ENCODE results near the gene UNK.

Gene UNK

DNA sequence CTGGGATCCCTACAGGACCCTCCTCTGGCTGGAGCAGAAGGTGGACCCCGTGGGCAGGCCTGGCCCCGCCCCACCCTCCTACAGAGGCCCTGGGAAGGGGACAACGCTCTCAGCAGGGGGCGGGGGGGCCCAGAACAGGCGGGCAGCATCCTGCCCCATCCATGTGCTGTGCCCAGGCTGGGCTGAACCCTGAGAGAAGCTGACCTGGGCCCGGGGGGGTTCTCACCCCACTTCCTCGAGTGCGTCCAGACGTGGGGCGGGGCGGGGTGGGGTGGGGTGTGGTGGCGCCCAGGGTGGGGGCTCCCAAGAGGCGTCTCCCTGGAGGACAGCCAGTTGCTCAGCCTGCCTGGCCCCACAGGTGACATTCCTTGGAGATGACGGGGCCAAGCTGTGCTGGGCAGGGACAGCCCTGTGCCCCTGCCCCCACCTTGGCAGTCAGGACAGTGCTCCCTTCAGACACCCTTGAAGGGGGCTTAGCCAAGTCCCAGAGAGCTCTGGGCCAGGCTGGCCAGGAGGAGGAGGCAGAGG, 60.0 kb downstream of the UNK start:
- H3K36me3 ChIP-seq (ENCODE audit: insufficient read depth, low read length), result peaks cover 36% of the 10 kb centered on the region; the same call in 1 of the 2 replicates
- no peaks in the 10 kb centered on the region for H3K9me3 ChIP-seq (ENCODE audit: low read length)
- H3K9me2 ChIP-seq (ENCODE audit: low read depth, low read length), result no peaks in the 10 kb centered on the region
- H2AFZ ChIP-seq (ENCODE audit: low read length), result no peak overlapping the region
- no peak overlapping the region for H3K27ac ChIP-seq (ENCODE audit: low read depth, low read length, poor library complexity, severe bottlenecking)
- no peak overlapping the region for H3K4me2 ChIP-seq (ENCODE audit: low read length)
- no peak overlapping the region for H3K9ac ChIP-seq (ENCODE audit: low read length)
- peaks cover 6% of the 10 kb centered on the region for H3K4me1 ChIP-seq (ENCODE audit: insufficient read depth, low read length, severe bottlenecking)
- no peaks in the 10 kb centered on the region for H3K79me2 ChIP-seq (ENCODE audit: insufficient read depth, low read length)
- H3K4me3 ChIP-seq (ENCODE audit: low read depth, low read length, poor library complexity, severe bottlenecking), result no peak overlapping the region
- H3K27me3 ChIP-seq (ENCODE audit: insufficient read depth, low read length), result no peaks in the 10 kb centered on the region; the same call in 1 of the 2 replicates
- H4K20me1 ChIP-seq (ENCODE audit: insufficient read depth, low read length), result no peaks in the 10 kb centered on the region
- TF ChIP-seq EZH2 (IDR thresholded peaks at IDR 0.05; ENCODE audit: borderline replicate concordance, low read length), result no peak
- TF ChIP-seq, protein P1, sequence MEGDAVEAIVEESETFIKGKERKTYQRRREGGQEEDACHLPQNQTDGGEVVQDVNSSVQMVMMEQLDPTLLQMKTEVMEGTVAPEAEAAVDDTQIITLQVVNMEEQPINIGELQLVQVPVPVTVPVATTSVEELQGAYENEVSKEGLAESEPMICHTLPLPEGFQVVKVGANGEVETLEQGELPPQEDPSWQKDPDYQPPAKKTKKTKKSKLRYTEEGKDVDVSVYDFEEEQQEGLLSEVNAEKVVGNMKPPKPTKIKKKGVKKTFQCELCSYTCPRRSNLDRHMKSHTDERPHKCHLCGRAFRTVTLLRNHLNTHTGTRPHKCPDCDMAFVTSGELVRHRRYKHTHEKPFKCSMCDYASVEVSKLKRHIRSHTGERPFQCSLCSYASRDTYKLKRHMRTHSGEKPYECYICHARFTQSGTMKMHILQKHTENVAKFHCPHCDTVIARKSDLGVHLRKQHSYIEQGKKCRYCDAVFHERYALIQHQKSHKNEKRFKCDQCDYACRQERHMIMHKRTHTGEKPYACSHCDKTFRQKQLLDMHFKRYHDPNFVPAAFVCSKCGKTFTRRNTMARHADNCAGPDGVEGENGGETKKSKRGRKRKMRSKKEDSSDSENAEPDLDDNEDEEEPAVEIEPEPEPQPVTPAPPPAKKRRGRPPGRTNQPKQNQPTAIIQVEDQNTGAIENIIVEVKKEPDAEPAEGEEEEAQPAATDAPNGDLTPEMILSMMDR (IDR thresholded peaks at IDR 0.05; ENCODE audit: low read length), result no peak
- no peaks in the 10 kb centered on the region for H3F3A ChIP-seq (ENCODE audit: insufficient read depth, low read length)

DNA sequence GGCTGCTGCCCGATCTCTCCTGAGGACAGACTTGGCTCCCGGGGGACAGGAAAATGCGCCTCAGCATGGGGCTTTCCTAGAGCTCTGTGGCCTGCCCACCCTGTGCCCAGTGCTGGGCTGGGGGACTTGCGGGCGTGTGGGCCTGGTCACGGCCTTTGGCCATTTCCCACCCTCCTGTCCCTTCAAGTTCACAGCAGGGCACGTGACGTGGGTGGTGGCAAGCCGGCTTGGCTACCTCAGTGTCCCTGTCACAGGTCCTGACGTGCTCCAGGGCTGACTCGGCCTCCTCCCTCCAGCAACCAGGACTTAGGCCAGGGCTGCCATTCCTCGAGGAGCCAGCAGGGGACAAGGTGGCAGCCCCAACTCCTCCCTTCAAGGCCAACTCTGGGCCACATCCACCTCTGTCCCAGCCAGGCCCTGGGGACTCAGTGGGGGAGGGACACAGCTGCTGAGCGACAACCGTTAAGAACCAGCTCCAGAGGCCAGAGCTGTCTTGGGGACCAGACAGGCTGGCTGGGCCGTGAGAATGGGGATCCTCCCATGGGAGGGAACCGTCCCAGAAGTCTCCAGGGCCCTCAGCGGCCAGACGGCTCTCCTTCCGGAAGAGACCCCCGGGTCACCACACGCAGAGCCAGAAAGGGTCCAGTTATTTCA, 60.6 kb downstream of the UNK start:
- H3K36me3 ChIP-seq (ENCODE audit: insufficient read depth, low read length), result peaks cover 40% of the 10 kb centered on the region; the same call in 1 of the 2 replicates
- H3K9me3 ChIP-seq (ENCODE audit: low read length), result no peaks in the 10 kb centered on the region
- H4K20me1 ChIP-seq (ENCODE audit: insufficient read depth, low read length), result no peaks in the 10 kb centered on the region
- no peaks in the 10 kb centered on the region for H3K79me2 ChIP-seq (ENCODE audit: insufficient read depth, low read length)
- H3K9ac ChIP-seq (ENCODE audit: low read length), result no peak overlapping the region
- H3K4me1 ChIP-seq (ENCODE audit: insufficient read depth, low read length, severe bottlenecking), result peaks cover 6% of the 10 kb centered on the region
- TF ChIP-seq, protein P1 (IDR thresholded peaks at IDR 0.05; ENCODE audit: low read length), result peak; percentile 54
- TF ChIP-seq EZH2 (IDR thresholded peaks at IDR 0.05; ENCODE audit: borderline replicate concordance, low read length), result no peak
- no peak overlapping the region for H2AFZ ChIP-seq (ENCODE audit: low read length)
- H3K27me3 ChIP-seq (ENCODE audit: insufficient read depth, low read length), result no peaks in the 10 kb centered on the region; the same call in 1 of the 2 replicates
- no peaks in the 10 kb centered on the region for H3K9me2 ChIP-seq (ENCODE audit: low read depth, low read length)
- H3K4me2 ChIP-seq (ENCODE audit: low read length), result no peak overlapping the region
- no peak overlapping the region for H3K27ac ChIP-seq (ENCODE audit: low read depth, low read length, poor library complexity, severe bottlenecking)
- no peaks in the 10 kb centered on the region for H3F3A ChIP-seq (ENCODE audit: insufficient read depth, low read length)
- no peak overlapping the region for H3K4me3 ChIP-seq (ENCODE audit: low read depth, low read length, poor library complexity, severe bottlenecking)

DNA sequence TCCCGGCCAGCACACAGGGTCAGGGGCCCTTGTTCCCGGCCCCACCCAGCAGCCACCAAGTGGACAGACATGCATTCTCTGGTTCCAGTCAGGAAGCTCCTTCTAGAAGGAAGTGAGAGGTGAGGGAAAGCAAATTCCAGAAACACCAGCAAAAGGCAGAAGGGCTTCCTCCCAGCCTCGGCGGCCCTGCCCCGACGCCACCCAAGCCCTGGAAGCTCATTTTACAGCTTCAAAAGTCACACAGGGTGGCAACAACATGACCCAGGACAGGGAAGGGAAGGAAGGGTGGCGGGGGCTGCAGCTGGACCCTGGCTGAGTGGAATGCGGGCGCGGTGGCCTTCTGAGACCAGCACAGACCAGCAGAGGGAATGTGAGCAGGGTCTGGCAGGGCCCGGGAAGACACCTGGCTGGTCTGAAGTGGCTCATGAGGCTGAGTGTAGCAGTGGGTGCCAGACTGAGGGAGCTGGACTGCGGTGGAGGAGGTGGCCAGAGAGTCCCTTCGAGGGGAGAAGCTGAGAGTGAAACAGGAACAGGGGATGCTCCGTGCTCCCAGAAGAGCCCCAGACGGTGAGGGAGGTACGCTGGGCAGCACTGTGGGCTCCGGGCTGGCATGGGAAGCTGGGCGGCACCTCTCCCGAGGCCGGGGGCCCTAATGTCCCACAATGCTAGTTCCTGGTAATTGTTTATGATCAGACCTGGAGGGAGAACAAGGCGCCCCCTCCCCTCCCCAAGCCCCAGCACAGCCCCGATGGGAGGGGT, 61.5 kb downstream of the UNK start:
- Histone ChIP-seq H3K27me3 (ENCODE audit: insufficient read depth, low read length) (no peaks in the 10 kb centered on the region), H3K9me2 (ENCODE audit: low read depth, low read length) (no peaks in the 10 kb centered on the region), H3K4me2 (ENCODE audit: low read length) (no peak overlapping the region), H3F3A (ENCODE audit: insufficient read depth, low read length) (no peaks in the 10 kb centered on the region), H3K4me3 (ENCODE audit: low read depth, low read length, poor library complexity, severe bottlenecking) (no peak overlapping the region), H2AFZ (ENCODE audit: low read length) (no peak overlapping the region), H3K36me3 (ENCODE audit: insufficient read depth, low read length) (peaks cover 48% of the 10 kb centered on the region; the same call in 1 of the 2 replicates), H3K4me1 (ENCODE audit: insufficient read depth, low read length, severe bottlenecking) (peaks cover 6% of the 10 kb centered on the region), H3K9ac (ENCODE audit: low read length) (no peak overlapping the region), H4K20me1 (ENCODE audit: insufficient read depth, low read length) (no peaks in the 10 kb centered on the region), H3K79me2 (ENCODE audit: insufficient read depth, low read length) (no peaks in the 10 kb centered on the region), H3K9me3 (ENCODE audit: low read length) (no peaks in the 10 kb centered on the region), H3K27ac (ENCODE audit: low read depth, low read length, poor library complexity, severe bottlenecking) (no peak overlapping the region)
- TF ChIP-seq, protein P1 (IDR thresholded peaks at IDR 0.05; ENCODE audit: low read length), result no peak
- TF ChIP-seq EZH2 (IDR thresholded peaks at IDR 0.05; ENCODE audit: borderline replicate concordance, low read length), result no peak

Measured in OCI-LY1 (cell line).